HG03558 (cell line): Measurements from ENCODE around the gene MEGF6.

Experiments used
- ATAC-seq: cut with Tn5 transposase; IDR thresholded peaks from one replicate; pipeline ENCODE4 v1.9.1; 2021; ENCODE audit warnings: moderate number of reproducible peaks; ENCODE audit not compliant: unreplicated experiment; ENCODE audit errors: extremely low read depth

MEGF6 gene

GRCh38 chr1:3440711-3441409, 170.4 kb downstream of the MEGF6 start:
- ATAC-seq, result no peak

- ATAC-seq, result no peak
Observed at GRCh38 chr1:3440300-3440681, 171.0 kb downstream of the MEGF6 start.
